ENCODE measurements around the gene GRIP1. TPM values are rescaled to one million over a fixed set of nuclear protein-coding genes. Genes with fewer than 3 reads are reported as not detected.

Gene GRIP1
- total RNA-seq, 6 donors from 2014 or later, result 0.33 to 5.2 (median 1.7) TPM

- TF ChIP-seq EP300 (IDR thresholded peaks at IDR 0.05) (no peak), POLR2A (IDR thresholded peaks at IDR 0.05) (no peak), CTCF (IDR thresholded peaks at IDR 0.05) (no peak), POLR2AphosphoS5 (IDR thresholded peaks at IDR 0.05) (no peak)
- 48 to 55% methylated on average over 2 of the region's 2 CpGs for WGBS, 2 donors
- Histone ChIP-seq H3K36me3 (no peaks in the 10 kb centered on the region), H3K4me3 (no peak overlapping the region), H3K9me3 (no peaks in the 10 kb centered on the region), H3K4me1 (peaks cover 0 to 9% (median 2%) of the 10 kb centered on the region in 4 donors), H3K27ac (no peak overlapping the region), H3K27me3 (no peaks in the 10 kb centered on the region)
- DNase-seq (no peak), ATAC-seq (ENCODE audit: low FRiP score in 2 of 2) (no peak)
These were observed 50.9 kb downstream of the GRIP1 start for GRCh38 chr12:66627988-66628317.

DNA sequence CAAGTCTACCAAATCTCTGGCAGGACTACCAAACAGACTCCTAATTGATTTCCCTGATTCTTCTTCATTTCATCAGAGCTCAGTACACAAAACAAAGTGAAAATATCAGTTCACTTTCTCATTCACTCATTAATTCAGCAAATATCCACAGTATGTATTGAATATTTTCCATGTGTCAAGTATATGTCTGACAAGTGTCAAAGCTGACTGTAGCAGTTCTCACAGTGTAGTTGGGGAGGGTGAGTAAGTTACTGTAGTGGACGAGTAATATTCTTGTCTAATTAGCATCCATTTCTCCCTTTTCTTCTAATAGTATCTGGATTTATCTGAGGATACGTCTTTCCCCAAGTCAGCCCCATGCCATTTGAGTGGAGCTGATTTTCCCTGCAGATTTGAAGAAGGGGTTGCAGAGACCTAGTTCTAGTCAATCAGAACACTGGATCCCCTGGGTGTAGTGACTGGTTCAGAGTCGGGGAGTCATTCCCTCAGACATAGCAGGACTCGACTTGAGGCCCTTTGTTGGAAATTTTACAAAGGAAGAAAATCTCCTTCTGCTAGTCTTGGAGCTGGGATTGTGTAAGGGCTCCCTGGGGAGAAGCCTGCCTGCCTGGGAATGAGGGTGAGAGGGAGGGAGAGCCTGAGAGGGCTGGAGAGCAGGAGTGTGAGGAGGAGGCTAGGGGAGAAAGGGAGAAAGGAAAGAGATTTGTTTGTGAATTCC is 51.4 kb downstream of the GRIP1 start:
- WGBS, 2 donors, result 55 to 67% methylated on average over 4 of the region's 4 CpGs
- peaks cover 0 to 9% (median 2%) of the 10 kb centered on the region in 4 donors for H3K4me1 ChIP-seq
- no peaks in the 10 kb centered on the region for H3K27me3 ChIP-seq
- H3K36me3 ChIP-seq, result no peaks in the 10 kb centered on the region
- no peak for ATAC-seq (ENCODE audit: low FRiP score in 2 of 2)
- H3K4me3 ChIP-seq, result no peak overlapping the region
- TF ChIP-seq POLR2A (IDR thresholded peaks at IDR 0.05) (no peak), EP300 (IDR thresholded peaks at IDR 0.05) (no peak), CTCF (IDR thresholded peaks at IDR 0.05) (no peak), POLR2AphosphoS5 (IDR thresholded peaks at IDR 0.05) (no peak)
- H3K27ac ChIP-seq, result no peak overlapping the region
- H3K9me3 ChIP-seq, result no peaks in the 10 kb centered on the region
- no peak for DNase-seq

DNA sequence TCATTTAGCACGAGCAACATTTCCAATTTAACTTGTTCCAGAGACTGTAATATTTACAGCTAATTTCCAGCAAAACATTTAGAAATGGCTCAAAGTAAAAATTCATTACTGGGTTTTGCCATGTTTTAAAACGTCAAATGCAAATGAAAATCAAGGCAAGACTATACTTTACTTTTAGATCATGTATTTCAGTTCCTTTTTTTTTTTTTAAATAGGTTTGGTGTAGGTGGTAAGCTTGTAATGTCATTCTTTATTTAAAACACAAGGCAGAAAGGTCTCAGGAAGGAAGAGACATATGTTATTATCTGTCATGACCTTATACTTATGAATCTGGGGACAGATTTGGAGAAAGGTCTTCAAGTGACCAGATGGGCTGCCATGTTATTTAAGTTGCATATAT is 54.1 kb downstream of the GRIP1 start:
- no peaks in the 10 kb centered on the region for H3K27me3 ChIP-seq
- H3K4me1 ChIP-seq, result peaks cover 0 to 9% (median under 1%) of the 10 kb centered on the region in 4 donors
- DNase-seq, result no peak
- ATAC-seq (ENCODE audit: low FRiP score in 2 of 2), result no peak
- TF ChIP-seq CTCF (IDR thresholded peaks at IDR 0.05) (no peak), EP300 (IDR thresholded peaks at IDR 0.05) (no peak), POLR2A (IDR thresholded peaks at IDR 0.05) (no peak), POLR2AphosphoS5 (IDR thresholded peaks at IDR 0.05) (no peak)
- H3K27ac ChIP-seq, result no peak overlapping the region
- WGBS, 2 donors, result 71 to 83% methylated on average over 2 of the region's 2 CpGs
- H3K36me3 ChIP-seq, result no peaks in the 10 kb centered on the region
- H3K4me3 ChIP-seq, result no peak overlapping the region
- H3K9me3 ChIP-seq, result no peaks in the 10 kb centered on the region

DNA sequence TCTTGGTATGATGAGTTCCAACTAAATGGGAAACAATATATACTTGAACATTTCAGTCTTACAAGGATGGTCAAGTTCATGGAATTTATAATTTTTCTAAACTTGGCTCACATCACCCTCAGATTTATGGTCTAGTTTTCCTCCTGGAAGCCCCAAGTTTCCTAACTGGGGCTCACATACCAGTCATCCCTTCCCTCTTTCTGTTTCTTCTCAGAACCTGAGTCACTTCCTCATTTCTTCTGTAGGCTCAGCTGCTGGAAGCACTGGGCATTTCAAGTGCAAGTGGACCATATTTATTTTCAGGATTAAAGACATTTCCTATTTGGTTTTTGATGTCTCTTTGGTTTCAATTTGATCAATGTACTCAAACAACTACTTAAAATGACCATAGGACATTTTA is 55.4 kb downstream of the GRIP1 start:
- DNase-seq (no peak), ATAC-seq (ENCODE audit: low FRiP score in 2 of 2) (no peak)
- no peak overlapping the region for H3K4me3 ChIP-seq
- no peaks in the 10 kb centered on the region for H3K36me3 ChIP-seq
- no peak for TF ChIP-seq CTCF (IDR thresholded peaks at IDR 0.05)
- TF ChIP-seq EP300 (IDR thresholded peaks at IDR 0.05), result no peak
- TF ChIP-seq POLR2AphosphoS5 (IDR thresholded peaks at IDR 0.05), result no peak
- TF ChIP-seq POLR2A (IDR thresholded peaks at IDR 0.05), result no peak
- H3K4me1 ChIP-seq, result peaks cover 0 to under 1% (median 0%) of the 10 kb centered on the region in 4 donors
- no peaks in the 10 kb centered on the region for H3K9me3 ChIP-seq
- H3K27me3 ChIP-seq, result no peaks in the 10 kb centered on the region
- H3K27ac ChIP-seq, result no peak overlapping the region

DNA sequence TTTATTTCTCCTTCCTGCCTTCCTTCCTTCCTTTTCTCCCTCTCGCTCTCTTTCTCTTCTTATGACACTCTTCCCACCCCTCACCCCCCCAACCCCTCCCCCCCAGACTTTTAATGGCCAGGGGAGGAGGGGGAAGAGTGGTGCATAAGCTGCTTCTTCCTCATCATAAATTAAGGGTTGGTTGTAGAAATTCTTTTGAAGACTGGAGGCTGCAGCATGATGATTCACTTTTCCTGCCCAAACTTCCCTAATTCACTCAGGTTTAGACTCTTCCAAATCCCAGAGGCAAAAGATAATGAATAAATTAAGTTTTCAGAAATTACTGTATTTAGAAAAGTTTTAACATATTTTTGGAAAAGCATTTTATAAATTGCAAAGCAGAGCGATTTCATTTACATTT is 58.2 kb downstream of the GRIP1 start:
- TF ChIP-seq CTCF (IDR thresholded peaks at IDR 0.05) (no peak), POLR2A (IDR thresholded peaks at IDR 0.05) (no peak), EP300 (IDR thresholded peaks at IDR 0.05) (no peak), POLR2AphosphoS5 (IDR thresholded peaks at IDR 0.05) (no peak)
- no peak overlapping the region for H3K4me3 ChIP-seq

More for the DNA sequence above, 58.2 kb downstream of the GRIP1 start:
- 47 to 58% methylated on average over 2 of the region's 2 CpGs for WGBS, 2 donors
- no peaks in the 10 kb centered on the region for H3K36me3 ChIP-seq
- H3K27me3 ChIP-seq, result no peaks in the 10 kb centered on the region
- no peak for ATAC-seq (ENCODE audit: low FRiP score in 2 of 2)
- H3K27ac ChIP-seq, result no peak overlapping the region
- no peaks in the 10 kb centered on the region for H3K4me1 ChIP-seq
- no peaks in the 10 kb centered on the region for H3K9me3 ChIP-seq
- DNase-seq, result no peak
